CMK (cell line): ENCODE measurements around the gene KLF3.

Experiments used
- DNase-seq: peaks from one replicate; pipeline ENCODE4 v3.0.0-alpha.2; 2010; ENCODE audit warnings: low read depth

Gene KLF3

DNA sequence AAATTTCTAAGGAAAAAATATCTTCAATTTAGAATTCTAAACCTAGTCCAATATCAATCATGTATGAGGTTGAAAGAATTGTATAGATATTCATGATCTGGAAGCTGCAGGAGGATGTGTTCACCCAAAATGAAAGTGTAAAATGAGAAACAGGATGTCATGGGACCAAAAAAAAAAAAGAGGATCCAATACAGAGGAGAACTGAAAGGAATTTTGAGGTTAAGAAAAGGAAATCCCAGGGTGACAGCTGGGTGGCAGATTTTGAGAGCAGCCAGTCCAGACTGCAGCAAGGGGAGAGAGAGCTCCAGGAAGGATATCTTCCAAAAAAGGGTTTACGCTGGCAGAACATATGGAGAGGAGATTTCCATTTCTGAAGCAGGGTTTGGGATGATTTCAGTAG lies 79.9 kb downstream of the KLF3 start:
- no peak for DNase-seq

DNA sequence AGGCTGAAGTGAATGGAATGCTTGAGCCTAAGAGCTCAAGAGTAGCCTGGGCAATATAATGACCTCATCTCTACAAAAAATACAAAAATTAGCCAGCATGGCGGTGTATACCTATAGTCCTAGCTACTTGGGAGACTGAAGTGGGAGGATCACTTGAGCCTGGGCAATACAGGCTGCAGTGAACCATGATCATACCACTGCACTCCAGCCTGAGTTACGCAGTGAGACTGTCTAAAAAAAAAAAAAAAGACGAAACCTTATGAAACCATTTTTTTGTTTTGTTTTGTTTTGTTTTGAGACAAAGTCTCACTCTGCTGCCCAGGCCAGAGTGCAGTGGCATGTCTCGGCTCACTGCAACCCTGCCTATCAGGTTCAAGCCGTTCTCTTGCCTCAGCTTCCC lies 81.9 kb downstream of the KLF3 start:
- no peak for DNase-seq

GRCh38 chr4:38747629-38748028 lies 83.6 kb downstream of the KLF3 start:
- DNase-seq: no peak

DNA sequence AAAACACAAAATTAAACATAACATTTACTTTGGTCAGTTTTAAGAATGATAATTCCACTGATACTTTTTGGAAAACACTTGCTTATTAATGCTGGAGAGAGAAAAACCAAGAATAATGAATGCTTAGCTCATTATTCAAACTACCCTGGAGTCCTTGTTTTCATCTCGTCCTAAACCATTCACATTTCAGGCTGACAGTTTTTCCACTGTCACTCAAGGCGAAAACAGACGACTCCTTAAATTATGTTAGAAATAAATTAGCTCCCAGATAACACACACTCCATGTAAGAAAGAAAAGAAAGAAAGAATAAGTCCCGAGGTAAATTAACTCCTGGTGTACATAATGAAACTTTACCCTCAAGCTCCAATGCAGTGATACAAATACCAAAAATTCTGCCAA lies 85.3 kb downstream of the KLF3 start:
- DNase-seq: no peak
